Measurements from ENCODE around the gene ADIPOR1. TPM values are rescaled to one million over a fixed set of nuclear protein-coding genes. Genes with fewer than 3 reads are reported as not detected.

ADIPOR1 gene
- total RNA-seq, 1 donor from 2014 or later, result 54.6 TPM

- H4K20me1 ChIP-seq (ENCODE audit: low read depth), result peaks cover 16% of the 10 kb centered on the region
- peaks cover 2% of the 10 kb centered on the region for H3K36me3 Mint-ChIP-seq
- no peak overlapping the region for H3K27ac Mint-ChIP-seq
- TF ChIP-seq, protein P1, sequence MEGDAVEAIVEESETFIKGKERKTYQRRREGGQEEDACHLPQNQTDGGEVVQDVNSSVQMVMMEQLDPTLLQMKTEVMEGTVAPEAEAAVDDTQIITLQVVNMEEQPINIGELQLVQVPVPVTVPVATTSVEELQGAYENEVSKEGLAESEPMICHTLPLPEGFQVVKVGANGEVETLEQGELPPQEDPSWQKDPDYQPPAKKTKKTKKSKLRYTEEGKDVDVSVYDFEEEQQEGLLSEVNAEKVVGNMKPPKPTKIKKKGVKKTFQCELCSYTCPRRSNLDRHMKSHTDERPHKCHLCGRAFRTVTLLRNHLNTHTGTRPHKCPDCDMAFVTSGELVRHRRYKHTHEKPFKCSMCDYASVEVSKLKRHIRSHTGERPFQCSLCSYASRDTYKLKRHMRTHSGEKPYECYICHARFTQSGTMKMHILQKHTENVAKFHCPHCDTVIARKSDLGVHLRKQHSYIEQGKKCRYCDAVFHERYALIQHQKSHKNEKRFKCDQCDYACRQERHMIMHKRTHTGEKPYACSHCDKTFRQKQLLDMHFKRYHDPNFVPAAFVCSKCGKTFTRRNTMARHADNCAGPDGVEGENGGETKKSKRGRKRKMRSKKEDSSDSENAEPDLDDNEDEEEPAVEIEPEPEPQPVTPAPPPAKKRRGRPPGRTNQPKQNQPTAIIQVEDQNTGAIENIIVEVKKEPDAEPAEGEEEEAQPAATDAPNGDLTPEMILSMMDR (IDR thresholded peaks at IDR 0.05), result no peak
- no peak for TF ChIP-seq EZH2phosphoT487 (IDR thresholded peaks at IDR 0.05)
- TF ChIP-seq EZH2 (IDR thresholded peaks at IDR 0.05), result no peak
- peaks cover 6% of the 10 kb centered on the region for H3K4me1 ChIP-seq
- no peaks in the 10 kb centered on the region for H3K36me3 ChIP-seq
- peaks cover 5% of the 10 kb centered on the region for H3F3A ChIP-seq (ENCODE audit: low read depth)
- H3K4me1 Mint-ChIP-seq, result peaks cover 20% of the 10 kb centered on the region
- H3K9me3 ChIP-seq (ENCODE audit: low read depth), result no peaks in the 10 kb centered on the region
- no peak for DNase-seq (ENCODE audit: low spot score)
- peaks cover 17% of the 10 kb centered on the region for H3K79me2 ChIP-seq (ENCODE audit: low read depth)
- H3K27ac ChIP-seq, result no peak overlapping the region
- no peak overlapping the region for H3K4me3 ChIP-seq
- no peak overlapping the region for H3K4me2 ChIP-seq
- H3K4me3 Mint-ChIP-seq, result no peak overlapping the region
- H3K9me3 Mint-ChIP-seq, result no peaks in the 10 kb centered on the region
- peaks cover 8% of the 10 kb centered on the region for H3K27me3 ChIP-seq
- no peak overlapping the region for H3K9ac ChIP-seq
- H2AFZ ChIP-seq (replicated peaks), result no peak overlapping the region
- peaks cover 11% of the 10 kb centered on the region for H3K27me3 Mint-ChIP-seq (ENCODE audit: insufficient read depth, low read depth)
These were observed 3.2 kb upstream of the ADIPOR1 start for GRCh38 chr1:202961220-202961880.

- Mint-ChIP-seq H3K4me1 (peaks cover 17% of the 10 kb centered on the region), H3K36me3 (no peaks in the 10 kb centered on the region), H3K4me3 (peak overlapping the region; percentile 91), H3K9me3 (no peaks in the 10 kb centered on the region), H3K27ac (no peak overlapping the region), H3K27me3 (ENCODE audit: insufficient read depth, low read depth) (peaks cover 8% of the 10 kb centered on the region)
- Histone ChIP-seq H3K9me3 (ENCODE audit: low read depth) (no peaks in the 10 kb centered on the region), H3K4me2 (no peak overlapping the region), H3K4me1 (peaks cover 6% of the 10 kb centered on the region), H4K20me1 (ENCODE audit: low read depth) (peaks cover 36% of the 10 kb centered on the region), H3K4me3 (no peak overlapping the region), H2AFZ (replicated peaks) (no peak overlapping the region), H3K27me3 (peaks cover 8% of the 10 kb centered on the region), H3K79me2 (ENCODE audit: low read depth) (peaks cover 38% of the 10 kb centered on the region), H3K9ac (no peak overlapping the region), H3F3A (ENCODE audit: low read depth) (peaks cover 5% of the 10 kb centered on the region), H3K27ac (no peak overlapping the region), H3K36me3 (no peaks in the 10 kb centered on the region)
- DNase-seq (ENCODE audit: low spot score), result no peak
- no peak for TF ChIP-seq EZH2 (IDR thresholded peaks at IDR 0.05)
- TF ChIP-seq EZH2phosphoT487 (IDR thresholded peaks at IDR 0.05), result no peak
- TF ChIP-seq, protein P1 (IDR thresholded peaks at IDR 0.05), result no peak
These were observed 1.1 kb upstream of the ADIPOR1 start for GRCh38 chr1:202959276-202959620.

- peaks cover 5% of the 10 kb centered on the region for H3F3A ChIP-seq (ENCODE audit: low read depth)
These were observed 598 bp upstream of the ADIPOR1 start for GRCh38 chr1:202958544-202959275.

More at GRCh38 chr1:202958544-202959275, 598 bp upstream of the ADIPOR1 start:
- TF ChIP-seq EZH2 (IDR thresholded peaks at IDR 0.05) (peak; percentile 38), EZH2phosphoT487 (IDR thresholded peaks at IDR 0.05) (no peak)
- Mint-ChIP-seq H3K4me1 (peaks cover 17% of the 10 kb centered on the region), H3K27ac (peak overlapping the region; percentile 6), H3K36me3 (no peaks in the 10 kb centered on the region), H3K27me3 (ENCODE audit: insufficient read depth, low read depth) (peaks cover 8% of the 10 kb centered on the region), H3K9me3 (no peaks in the 10 kb centered on the region), H3K4me3 (peak overlapping the region; percentile 91)
- Histone ChIP-seq H3K9ac (no peak overlapping the region), H2AFZ (replicated peaks) (peak overlapping the region; percentile 92), H3K4me2 (peak overlapping the region; percentile 87), H3K36me3 (no peaks in the 10 kb centered on the region), H3K27me3 (peaks cover 8% of the 10 kb centered on the region), H3K4me3 (peak overlapping the region; percentile 95), H4K20me1 (ENCODE audit: low read depth) (peaks cover 41% of the 10 kb centered on the region), H3K79me2 (ENCODE audit: low read depth) (peaks cover 43% of the 10 kb centered on the region), H3K27ac (no peak overlapping the region), H3K9me3 (ENCODE audit: low read depth) (no peaks in the 10 kb centered on the region), H3K4me1 (peaks cover 6% of the 10 kb centered on the region)
- DNase-seq (ENCODE audit: low spot score), result peak; percentile 15
